HG03025 (cell line): ENCODE measurements around the gene POLR2E.

Experiments used
- ATAC-seq: cut with Tn5 transposase; IDR thresholded peaks from one replicate; pipeline ENCODE4 v1.9.1; 2021; ENCODE audit warnings: mild to moderate bottlenecking, moderate library complexity; ENCODE audit not compliant: unreplicated experiment, low FRiP score

Gene POLR2E

GRCh38 chr19:1066748-1067340, 28.3 kb downstream of the POLR2E start, which contains the start of gene ARHGAP45:
ARHGAP45 (plus strand) TSS chr19:1067167; CDS start chr19:1067406, 239 bp downstream.
- no peak for ATAC-seq

- ATAC-seq = no peak
These were observed 28.9 kb downstream of the POLR2E start for GRCh38 chr19:1066251-1066747.

- ATAC-seq = no peak
These were observed 29.5 kb downstream of the POLR2E start for GRCh38 chr19:1065606-1066109.

GRCh38 chr19:1064661-1065605, 30.2 kb downstream of the POLR2E start:
- ATAC-seq = no peak

- no peak for ATAC-seq
These were observed 31.1 kb downstream of the POLR2E start for GRCh38 chr19:1063909-1064660.

GRCh38 chr19:1063030-1063908, 31.9 kb downstream of the POLR2E start:
- no peak for ATAC-seq

- ATAC-seq = no peak
These were observed 32.7 kb downstream of the POLR2E start for GRCh38 chr19:1062387-1063029.

GRCh38 chr19:1061987-1062386, 33.2 kb downstream of the POLR2E start:
- no peak for ATAC-seq

- no peak for ATAC-seq
These were observed 34.5 kb downstream of the POLR2E start for GRCh38 chr19:1060689-1061088.

GRCh38 chr19:1058112-1058511, 37.1 kb downstream of the POLR2E start:
- ATAC-seq = no peak

GRCh38 chr19:1057176-1057855, 37.9 kb downstream of the POLR2E start:
- no peak for ATAC-seq

GRCh38 chr19:1055886-1056620, 39.1 kb downstream of the POLR2E start:
- no peak for ATAC-seq

GRCh38 chr19:1055028-1055425, 40.1 kb downstream of the POLR2E start:
- no peak for ATAC-seq

GRCh38 chr19:1054102-1055027, 40.8 kb downstream of the POLR2E start:
- ATAC-seq = no peak

GRCh38 chr19:1053176-1054101, 41.7 kb downstream of the POLR2E start:
- no peak for ATAC-seq
